Activated CD4-positive, CD25-positive, alpha-beta regulatory T cell treated with anti-CD3 and anti-CD28 coated beads, Interleukin-2, amount 50 U/mL, for 16 hours (primary cell): ENCODE results near the gene MEIKIN.
"Not testable (repeated sequence)": the region's sequence is repeated elsewhere in the genome, so short reads cannot be mapped to it uniquely, and the experiment has no call there.

ENCODE experiments used
- DNase-seq: peaks from one replicate; pipeline ENCODE4 v3.0.0-alpha.2; 2020; ENCODE audit warnings: low read depth, low spot score

Gene MEIKIN

GRCh38 chr5:131810510-131811249 lies 134.8 kb downstream of the MEIKIN start:
- DNase-seq = no peak

DNA sequence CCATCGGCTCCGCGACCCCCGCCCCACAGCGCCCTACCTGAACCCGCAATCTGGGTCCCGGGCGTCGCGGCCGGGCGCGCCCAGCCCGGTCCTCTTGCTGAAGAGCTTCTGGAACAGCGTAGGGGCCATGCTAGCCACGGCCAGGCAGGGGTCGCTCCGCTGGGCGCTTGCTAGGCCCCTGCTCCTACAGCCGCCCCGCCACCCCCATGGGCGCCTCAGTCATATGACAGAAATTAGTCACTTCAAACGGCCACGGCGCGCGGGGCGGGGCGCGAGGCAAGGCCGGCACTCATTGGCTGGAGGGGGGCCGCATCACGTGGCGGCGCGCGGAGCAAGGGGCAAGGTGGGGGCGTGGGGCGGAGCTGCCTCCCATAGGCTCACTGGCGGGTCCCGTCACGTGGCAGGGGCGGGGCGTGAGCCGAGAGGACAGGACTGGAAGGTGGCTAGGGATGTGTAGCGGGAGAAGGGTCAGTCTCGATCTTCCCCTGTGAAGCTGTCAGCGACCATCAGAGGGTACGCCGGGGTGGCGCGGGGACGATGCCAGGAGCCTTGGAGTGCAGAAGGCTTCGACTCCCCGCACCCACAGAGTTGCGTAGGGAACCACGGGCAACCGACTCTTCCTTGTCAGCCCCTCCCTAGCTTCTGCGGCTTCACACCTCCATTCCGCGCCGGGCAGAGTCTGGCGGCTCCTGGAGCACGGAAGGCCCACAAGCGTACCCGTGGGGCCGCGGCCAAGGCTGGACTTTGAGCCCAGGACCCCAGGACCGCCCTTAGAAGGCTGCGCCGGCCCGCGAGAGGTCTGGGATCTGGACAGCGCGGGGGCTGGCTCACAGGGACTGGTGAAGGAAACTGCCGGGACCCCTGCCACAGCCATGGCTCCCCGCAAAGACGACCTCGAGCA lies 148.4 kb downstream of the MEIKIN start, which contains the start of gene FNIP1:
FNIP1 (minus strand) TSS at position 225 of the 901 bp plus-strand sequence; CDS start at position 129, 96 bp downstream.
- DNase-seq = peak; percentile 97

GRCh38 chr5:131795879-131796792 lies 149.3 kb downstream of the MEIKIN start:
- peak; percentile 6 for DNase-seq

GRCh38 chr5:131795228-131795627 lies 150.2 kb downstream of the MEIKIN start:
- no peak for DNase-seq

DNA sequence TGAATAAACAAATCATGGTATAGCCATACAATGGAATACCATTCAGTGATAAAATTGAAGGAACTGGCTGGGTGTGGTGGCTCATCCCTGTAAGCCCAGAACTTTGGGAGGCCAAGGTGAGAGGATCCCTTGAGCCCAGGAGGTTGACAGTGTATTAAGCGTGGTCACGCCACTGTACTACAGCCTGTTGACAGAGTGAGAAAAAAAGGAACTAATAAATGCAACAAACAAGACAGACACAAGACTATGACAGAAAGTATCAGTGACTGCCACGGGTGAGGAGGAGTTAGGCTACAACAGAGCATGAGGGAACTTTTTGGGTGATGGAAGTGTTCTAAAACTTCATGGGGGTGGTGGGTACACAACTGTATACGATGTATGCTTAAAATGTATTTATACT lies 150.9 kb downstream of the MEIKIN start:
- DNase-seq = no peak

DNA sequence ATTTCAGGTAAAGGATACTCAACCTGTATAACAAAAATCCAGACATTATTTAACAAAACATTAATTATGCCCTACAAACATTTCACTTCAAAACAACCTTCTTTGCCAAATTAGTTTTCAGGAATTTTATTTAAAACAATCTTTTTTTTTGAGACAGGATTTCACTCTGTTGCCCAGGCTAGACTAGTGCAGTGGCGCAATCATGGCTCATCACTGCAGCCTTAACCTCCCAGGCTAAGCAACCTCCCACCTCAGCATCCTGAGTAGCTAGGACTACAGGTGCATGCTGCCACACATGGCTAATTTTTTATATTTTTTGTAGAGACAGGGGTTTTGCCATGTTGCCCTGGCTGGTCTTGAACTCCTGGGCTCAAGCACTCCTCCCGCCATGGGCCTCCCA lies 152.6 kb downstream of the MEIKIN start:
- no peak for DNase-seq

DNA sequence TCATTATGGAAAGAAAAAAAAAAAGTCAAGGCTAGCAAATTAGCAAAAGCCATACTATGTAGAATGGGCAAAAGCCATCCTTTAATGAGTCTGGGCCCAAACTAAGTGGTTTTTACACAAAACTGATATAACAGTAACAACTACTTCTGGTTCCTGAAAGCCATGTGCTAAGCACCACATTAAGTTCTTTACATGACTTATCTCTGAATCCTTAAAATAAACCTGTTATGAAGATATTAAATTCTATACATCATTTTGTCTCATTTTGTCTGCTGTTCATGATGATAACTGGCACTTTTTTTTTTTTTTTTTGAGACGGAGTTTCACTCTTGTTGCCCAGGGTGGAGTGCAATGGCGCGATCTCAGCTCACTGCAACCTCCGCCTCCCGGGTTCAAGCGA lies 153.6 kb downstream of the MEIKIN start:
- no peak for DNase-seq

DNA sequence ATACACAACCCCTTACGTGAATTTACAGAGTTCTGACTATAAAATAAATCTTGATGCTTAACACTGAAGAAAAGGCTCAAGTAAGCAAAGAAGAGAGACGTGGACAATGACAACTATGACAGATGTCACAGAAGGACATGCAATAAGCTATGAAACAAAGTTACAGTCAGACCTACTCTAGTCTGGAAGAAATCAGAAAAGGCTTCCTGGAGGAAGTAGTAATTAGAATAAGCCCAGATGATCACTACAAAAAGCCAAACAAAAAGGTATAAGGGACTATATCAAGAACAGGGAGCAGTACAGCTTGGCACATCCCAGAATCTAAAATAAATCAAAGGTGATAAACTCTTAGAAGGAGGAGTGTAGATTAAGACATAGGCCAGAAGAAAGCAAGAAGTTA lies 154.9 kb downstream of the MEIKIN start:
- DNase-seq = no peak

DNA sequence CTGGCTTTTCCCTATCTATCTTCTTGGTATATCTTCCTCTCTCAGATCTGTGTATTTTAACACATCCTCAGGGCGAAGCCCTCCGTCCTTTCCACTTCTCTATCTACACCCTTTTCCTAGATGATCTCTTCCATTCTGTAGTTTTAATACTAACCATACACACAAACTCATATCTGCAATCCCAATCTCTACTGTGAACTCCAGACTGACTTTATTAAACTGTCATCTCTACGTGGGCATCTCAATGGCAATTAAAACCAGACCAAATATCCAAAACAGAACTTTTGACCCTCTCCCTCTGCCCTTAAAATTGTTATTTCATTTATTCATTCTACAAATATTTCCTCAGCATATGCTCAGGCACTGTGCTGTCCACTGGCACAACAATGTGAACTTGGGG lies 155.7 kb downstream of the MEIKIN start:
- no peak for DNase-seq

GRCh38 chr5:131787736-131788135 lies 157.7 kb downstream of the MEIKIN start:
- no peak for DNase-seq

DNA sequence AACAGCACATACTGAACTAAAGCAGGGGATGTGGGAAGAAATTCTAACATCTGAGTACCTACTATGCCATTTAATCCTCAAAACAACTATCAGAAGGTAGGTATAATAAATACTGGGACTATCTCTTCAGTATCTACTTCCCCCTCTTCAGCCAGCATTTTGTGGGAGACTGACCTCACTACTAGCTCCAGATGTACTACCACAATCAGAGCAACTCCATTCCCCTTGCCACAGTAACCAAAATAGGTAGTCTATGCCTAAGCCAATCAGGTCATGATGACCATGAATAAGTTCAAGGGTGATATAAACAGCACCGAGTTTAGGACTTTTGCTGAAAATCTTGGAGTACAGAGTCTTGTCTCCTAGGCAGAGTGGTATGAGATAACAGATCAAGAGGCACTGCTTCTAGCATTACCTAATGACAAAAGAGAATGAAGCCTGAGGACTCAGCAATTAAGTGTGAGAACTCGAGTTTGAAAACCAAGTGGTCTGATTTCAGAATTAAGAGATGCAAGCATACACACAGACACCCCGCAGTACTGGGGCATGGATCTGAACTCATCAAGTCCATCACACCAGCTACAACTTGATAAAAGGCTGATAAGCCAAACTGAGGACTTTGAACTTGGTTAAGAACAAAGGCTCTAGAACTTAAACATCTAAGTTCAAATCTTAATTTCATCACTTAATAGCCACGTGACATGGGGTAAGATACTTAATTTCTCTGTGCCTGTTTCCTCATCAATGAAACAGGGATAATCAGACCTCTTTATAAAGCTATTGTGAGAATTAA lies 158.4 kb downstream of the MEIKIN start:
- DNase-seq = no peak

GRCh38 chr5:131786036-131786435 lies 159.4 kb downstream of the MEIKIN start:
- DNase-seq = no peak

- DNase-seq = no peak
Observed at GRCh38 chr5:131783874-131784273, 161.6 kb downstream of the MEIKIN start.

DNA sequence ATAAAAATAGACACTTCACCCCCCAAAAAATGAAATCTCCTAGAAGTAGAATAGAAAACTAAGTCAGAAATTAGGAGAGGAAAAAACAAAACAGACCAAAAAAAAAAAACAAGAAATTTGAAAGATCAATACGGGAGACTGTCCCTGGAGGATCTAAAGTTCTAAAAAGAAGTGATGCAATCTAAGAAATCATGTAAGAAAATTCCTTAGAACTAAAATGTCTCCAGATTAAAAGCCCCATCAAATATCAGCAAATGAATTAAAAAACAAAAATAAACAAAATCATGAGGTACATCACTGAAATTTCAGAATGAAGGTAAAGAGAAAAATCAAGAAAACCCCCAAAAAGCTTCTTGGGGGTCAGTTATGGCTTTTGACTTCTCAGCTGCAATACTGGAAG lies 162.1 kb downstream of the MEIKIN start:
- DNase-seq = no peak

DNA sequence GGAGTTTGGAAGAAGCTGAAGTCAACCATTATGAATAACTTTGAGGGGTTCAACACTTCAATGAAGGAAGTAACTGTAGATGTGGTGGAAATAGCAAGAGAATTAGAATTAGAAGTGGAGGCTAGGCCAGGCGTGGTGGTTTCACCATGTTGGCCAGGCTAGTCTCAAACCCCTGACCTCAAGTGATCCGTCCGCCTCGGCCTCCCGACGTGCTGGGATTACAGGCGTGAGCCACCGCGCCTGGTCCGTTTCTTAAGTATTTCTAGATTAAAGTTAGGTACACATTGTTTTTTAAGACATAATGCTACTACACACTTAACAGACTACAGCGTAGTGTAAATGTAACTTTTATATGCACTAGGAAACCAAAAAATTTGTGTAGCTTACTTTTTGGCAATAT lies 162.7 kb downstream of the MEIKIN start:
- DNase-seq = no peak

GRCh38 chr5:131778141-131778540 lies 167.3 kb downstream of the MEIKIN start:
- DNase-seq = not testable (repeated sequence)

DNA sequence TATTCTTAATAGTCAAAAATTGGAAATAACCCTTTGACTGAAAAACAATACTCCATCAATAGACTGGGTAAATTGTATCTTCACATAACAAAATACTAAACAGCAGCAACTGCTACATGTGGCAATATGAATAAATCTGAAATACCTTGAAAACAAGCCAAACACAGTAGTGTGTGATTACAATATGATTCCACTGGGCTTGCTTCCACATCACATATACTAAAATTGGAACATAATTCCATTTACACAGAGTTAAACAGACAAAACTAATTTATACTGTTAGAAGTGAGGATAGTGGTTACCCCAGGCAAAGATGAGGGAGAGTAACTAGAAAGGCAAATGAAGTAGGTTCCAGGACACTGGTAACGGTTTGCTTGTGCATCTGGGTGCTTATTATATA lies 169.0 kb downstream of the MEIKIN start:
- DNase-seq = no peak

DNA sequence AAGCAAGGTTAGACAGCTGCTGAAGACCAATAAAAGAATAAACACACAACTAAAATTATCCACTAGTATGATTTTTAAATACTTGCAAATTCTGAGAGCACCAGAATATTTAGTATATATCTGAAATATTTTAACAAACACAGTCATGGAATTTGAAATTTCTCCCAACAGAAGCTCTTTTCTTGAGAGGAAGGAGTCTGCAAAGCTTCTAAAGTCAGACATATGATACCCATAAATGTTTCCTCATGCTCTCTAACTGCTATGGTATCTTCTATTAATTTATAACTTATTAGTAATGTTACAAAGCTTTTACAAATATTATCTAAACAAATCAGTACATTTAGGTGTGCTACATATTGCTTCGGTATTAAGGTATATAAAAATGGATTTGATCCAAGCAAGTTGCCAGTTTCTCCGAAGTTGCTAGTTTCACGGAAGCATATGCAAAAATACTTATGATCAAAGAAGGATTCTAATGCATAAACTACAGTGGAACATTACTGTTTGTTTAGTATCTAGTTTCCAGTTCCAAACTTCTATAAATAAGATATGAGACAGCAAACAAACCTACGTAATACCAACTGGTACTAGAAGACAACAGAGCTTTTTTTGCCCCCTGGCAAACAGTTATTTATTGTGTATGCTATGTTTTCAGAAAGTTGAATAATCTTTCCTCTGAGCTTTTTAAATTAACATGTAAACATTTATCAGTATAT lies 170.7 kb downstream of the MEIKIN start:
- no peak for DNase-seq

DNA sequence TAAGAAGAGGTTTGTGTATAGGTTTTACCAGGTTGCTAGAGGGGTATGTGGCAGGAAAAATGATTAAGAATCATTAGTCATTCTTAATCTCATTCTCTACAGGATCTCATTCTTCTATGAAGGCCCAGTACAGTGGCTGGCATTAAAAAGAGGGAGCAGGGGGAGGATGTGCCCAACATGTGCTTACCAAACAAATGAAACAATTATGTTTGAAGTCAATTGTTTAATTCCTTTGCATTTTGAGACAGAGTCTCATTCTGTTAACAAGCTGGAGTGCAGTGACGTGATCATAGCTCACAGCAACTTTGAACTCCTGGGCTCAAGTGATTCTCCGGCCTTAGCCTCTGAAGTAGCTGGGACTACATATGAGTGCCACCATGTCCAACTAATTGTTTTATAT lies 171.7 kb downstream of the MEIKIN start:
- no peak for DNase-seq

- DNase-seq = no peak
Observed at GRCh38 chr5:131771692-131772091, 173.8 kb downstream of the MEIKIN start.
